ENCODE measurements around the gene MPL.

MPL gene

GRCh38 chr1:43348809-43349593 is 11.4 kb downstream of the MPL start:
- Histone ChIP-seq H3K27ac (replicated peaks) (no peak overlapping the region), H3K27me3 (ENCODE audit: insufficient read depth, poor library complexity, severe bottlenecking) (no peaks in the 10 kb centered on the region), H3K4me3 (replicated peaks; ENCODE audit: insufficient read depth, low read length) (no peak overlapping the region)
- TF ChIP-seq REST (IDR thresholded peaks at IDR 0.05; ENCODE audit: insufficient replicate concordance, low read depth) (no peak), CTCF (IDR thresholded peaks at IDR 0.05; ENCODE audit: insufficient read depth, low read length) (no peak), SPI1 (IDR thresholded peaks at IDR 0.05; ENCODE audit: borderline replicate concordance, low read depth) (no peak)
- DNase-seq (ENCODE audit: low read depth in 1 of 2, low spot score in 1 of 2): no peak

GRCh38 chr1:43349594-43350306 is 12.1 kb downstream of the MPL start:
- H3K4me3 ChIP-seq (replicated peaks; ENCODE audit: insufficient read depth, low read length): no peak overlapping the region
- DNase-seq (ENCODE audit: low read depth in 1 of 2, low spot score in 1 of 2): no peak
- TF ChIP-seq POLR2AphosphoS5 (IDR thresholded peaks at IDR 0.05; ENCODE audit: low read depth): no peak
- no peak for TF ChIP-seq REST (IDR thresholded peaks at IDR 0.05; ENCODE audit: insufficient replicate concordance, low read depth)
- no peak for TF ChIP-seq CTCF (IDR thresholded peaks at IDR 0.05; ENCODE audit: insufficient read depth, low read length)
- TF ChIP-seq SPI1 (IDR thresholded peaks at IDR 0.05; ENCODE audit: borderline replicate concordance, low read depth): no peak
- no peak for TF ChIP-seq GABPA (IDR thresholded peaks at IDR 0.05; ENCODE audit: low read depth)
- H3K27me3 ChIP-seq (ENCODE audit: insufficient read depth, poor library complexity, severe bottlenecking): no peaks in the 10 kb centered on the region
- H3K27ac ChIP-seq (replicated peaks): no peak overlapping the region

- H3K27ac ChIP-seq (replicated peaks): no peak overlapping the region
Observed at GRCh38 chr1:43350976-43351375, 13.4 kb downstream of the MPL start.

More at GRCh38 chr1:43350976-43351375, 13.4 kb downstream of the MPL start:
- TF ChIP-seq GABPA (IDR thresholded peaks at IDR 0.05; ENCODE audit: low read depth) (no peak), POLR2AphosphoS5 (IDR thresholded peaks at IDR 0.05; ENCODE audit: low read depth) (no peak), CTCF (IDR thresholded peaks at IDR 0.05; ENCODE audit: insufficient read depth, low read length) (no peak), REST (IDR thresholded peaks at IDR 0.05; ENCODE audit: insufficient replicate concordance, low read depth) (no peak), SPI1 (IDR thresholded peaks at IDR 0.05; ENCODE audit: borderline replicate concordance, low read depth) (no peak)
- DNase-seq (ENCODE audit: low read depth in 1 of 2, low spot score in 1 of 2): no peak
- no peak overlapping the region for H3K4me3 ChIP-seq (replicated peaks; ENCODE audit: insufficient read depth, low read length)
- no peaks in the 10 kb centered on the region for H3K27me3 ChIP-seq (ENCODE audit: insufficient read depth, poor library complexity, severe bottlenecking)

Measured in HL-60 (cell line).